ENCODE data around the gene AFF1. TPM values are rescaled to one million over a fixed set of nuclear protein-coding genes. Genes with fewer than 3 reads are reported as not detected.

Gene AFF1
- total RNA-seq, 2 experiments from 2014 or later, result 50.3 to 51.2 TPM

DNA sequence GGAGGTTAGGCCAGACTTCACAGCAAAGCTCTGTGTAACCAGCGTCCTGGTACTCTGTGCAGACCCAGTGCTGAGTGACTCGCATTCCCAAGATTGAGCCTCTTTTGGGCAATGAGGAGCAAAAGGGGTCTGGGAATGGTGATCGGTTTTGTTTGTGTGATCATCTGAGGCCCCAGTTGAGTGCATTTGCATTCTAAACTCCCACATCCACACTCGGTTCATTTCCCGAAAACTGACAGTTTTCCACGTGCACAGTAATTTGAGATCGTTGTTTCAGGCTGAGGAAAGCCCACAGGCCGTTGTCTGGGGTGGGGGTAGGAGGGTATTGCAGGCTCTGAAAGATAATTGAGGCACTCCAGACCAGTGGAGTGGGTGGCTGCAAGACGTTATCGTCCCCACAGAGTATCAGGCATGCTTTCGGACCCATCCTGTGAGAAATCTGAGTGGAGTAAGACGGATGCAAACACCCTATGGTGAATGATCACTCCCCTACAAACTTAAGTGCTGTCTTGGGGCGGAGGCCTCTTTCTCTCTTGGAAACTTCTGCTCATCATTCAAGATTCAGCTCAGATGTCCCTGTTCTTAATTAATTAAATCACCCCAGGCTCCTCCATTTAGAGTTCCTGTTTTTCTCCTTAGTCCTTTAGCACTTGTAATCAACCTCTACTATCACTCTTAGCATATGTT is 96.1 kb downstream of the AFF1 start:
- no peak overlapping the region for H3K4me3 Mint-ChIP-seq
- no peaks in the 10 kb centered on the region for H3K27me3 Mint-ChIP-seq
- H3K4me3 ChIP-seq (ENCODE audit: low read length), result no peak overlapping the region
- CTCF ChIA-PET, result interaction anchor here (1.5 kb wide), 1 partner anchor 120 kb away, joined by 3 read pairs; no protein-coding TSS in a partner anchor
- POLR2A ChIA-PET, result no interaction called here
- intact Hi-C loops (cut with DNase I, micrococcal nuclease), result no loop called here
- no peak for DNase-seq
- ATAC-seq (ENCODE audit: poor library complexity), result no peak
- no peak overlapping the region for H3K27ac ChIP-seq (ENCODE audit: low read depth in 1 of 2, low read length in 2 of 2)
- no peaks in the 10 kb centered on the region for H3K9me3 ChIP-seq (ENCODE audit: control insufficient read depth in 1 of 2, insufficient read depth in 1 of 2, low read length in 2 of 2)
- H3K27me3 ChIP-seq (ENCODE audit: control insufficient read depth in 1 of 2, insufficient read depth in 2 of 2, low read length in 2 of 2), result no peaks in the 10 kb centered on the region
- no peaks in the 10 kb centered on the region for H3K36me3 Mint-ChIP-seq (ENCODE audit: low read depth)
- H3K4me1 Mint-ChIP-seq (ENCODE audit: low read depth), result peaks cover 40% of the 10 kb centered on the region
- no peak overlapping the region for H3K27ac Mint-ChIP-seq
- peaks cover 27% of the 10 kb centered on the region for H3K4me1 ChIP-seq (ENCODE audit: insufficient read depth, low read length)
- TF ChIP-seq, protein P1, sequence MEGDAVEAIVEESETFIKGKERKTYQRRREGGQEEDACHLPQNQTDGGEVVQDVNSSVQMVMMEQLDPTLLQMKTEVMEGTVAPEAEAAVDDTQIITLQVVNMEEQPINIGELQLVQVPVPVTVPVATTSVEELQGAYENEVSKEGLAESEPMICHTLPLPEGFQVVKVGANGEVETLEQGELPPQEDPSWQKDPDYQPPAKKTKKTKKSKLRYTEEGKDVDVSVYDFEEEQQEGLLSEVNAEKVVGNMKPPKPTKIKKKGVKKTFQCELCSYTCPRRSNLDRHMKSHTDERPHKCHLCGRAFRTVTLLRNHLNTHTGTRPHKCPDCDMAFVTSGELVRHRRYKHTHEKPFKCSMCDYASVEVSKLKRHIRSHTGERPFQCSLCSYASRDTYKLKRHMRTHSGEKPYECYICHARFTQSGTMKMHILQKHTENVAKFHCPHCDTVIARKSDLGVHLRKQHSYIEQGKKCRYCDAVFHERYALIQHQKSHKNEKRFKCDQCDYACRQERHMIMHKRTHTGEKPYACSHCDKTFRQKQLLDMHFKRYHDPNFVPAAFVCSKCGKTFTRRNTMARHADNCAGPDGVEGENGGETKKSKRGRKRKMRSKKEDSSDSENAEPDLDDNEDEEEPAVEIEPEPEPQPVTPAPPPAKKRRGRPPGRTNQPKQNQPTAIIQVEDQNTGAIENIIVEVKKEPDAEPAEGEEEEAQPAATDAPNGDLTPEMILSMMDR (IDR thresholded peaks at IDR 0.05), result no peak
- peaks cover 3% of the 10 kb centered on the region for H3K36me3 ChIP-seq (ENCODE audit: insufficient read depth, low read length)
- H3K9me3 Mint-ChIP-seq, result no peaks in the 10 kb centered on the region

DNA sequence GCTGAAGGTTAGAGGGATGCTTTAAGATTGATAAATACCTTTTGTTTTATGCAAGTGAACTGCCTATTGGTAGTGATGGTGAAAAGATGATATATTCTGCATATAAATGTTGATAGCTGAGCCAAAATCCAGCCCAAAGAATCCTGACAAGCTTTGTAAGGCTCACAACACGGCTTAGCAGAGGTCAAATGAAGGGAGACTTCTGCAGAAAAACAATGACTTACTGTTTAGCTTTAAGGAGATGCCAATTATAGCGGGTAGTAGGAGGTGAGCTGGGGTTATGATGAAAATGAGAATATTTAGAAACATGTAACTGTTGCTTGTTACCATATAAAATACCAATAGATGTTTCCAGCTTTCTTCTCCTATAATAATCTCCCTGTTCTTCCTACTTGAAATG is 97.1 kb downstream of the AFF1 start:
- Mint-ChIP-seq H3K9me3 (no peaks in the 10 kb centered on the region), H3K4me1 (ENCODE audit: low read depth) (peaks cover 42% of the 10 kb centered on the region), H3K4me3 (no peak overlapping the region), H3K36me3 (ENCODE audit: low read depth) (no peaks in the 10 kb centered on the region), H3K27ac (no peak overlapping the region), H3K27me3 (no peaks in the 10 kb centered on the region)
- ATAC-seq (ENCODE audit: poor library complexity) (no peak), DNase-seq (no peak)
- Histone ChIP-seq H3K4me3 (ENCODE audit: low read length) (no peak overlapping the region), H3K36me3 (ENCODE audit: insufficient read depth, low read length) (peaks cover 3% of the 10 kb centered on the region), H3K9me3 (ENCODE audit: control insufficient read depth in 1 of 2, insufficient read depth in 1 of 2, low read length in 2 of 2) (no peaks in the 10 kb centered on the region), H3K27me3 (ENCODE audit: control insufficient read depth in 1 of 2, insufficient read depth in 2 of 2, low read length in 2 of 2) (no peaks in the 10 kb centered on the region), H3K4me1 (ENCODE audit: insufficient read depth, low read length) (peaks cover 21% of the 10 kb centered on the region), H3K27ac (ENCODE audit: low read depth in 1 of 2, low read length in 2 of 2) (no peak overlapping the region)
- TF ChIP-seq, protein P1 (IDR thresholded peaks at IDR 0.05), result no peak
- ChIA-PET POLR2A (no interaction called here), CTCF (interaction anchor here (1.4 kb wide), 1 partner anchor 17 kb away, joined by 5 read pairs; no protein-coding TSS in a partner anchor)
- intact Hi-C loops (cut with DNase I, micrococcal nuclease), result no loop called here

DNA sequence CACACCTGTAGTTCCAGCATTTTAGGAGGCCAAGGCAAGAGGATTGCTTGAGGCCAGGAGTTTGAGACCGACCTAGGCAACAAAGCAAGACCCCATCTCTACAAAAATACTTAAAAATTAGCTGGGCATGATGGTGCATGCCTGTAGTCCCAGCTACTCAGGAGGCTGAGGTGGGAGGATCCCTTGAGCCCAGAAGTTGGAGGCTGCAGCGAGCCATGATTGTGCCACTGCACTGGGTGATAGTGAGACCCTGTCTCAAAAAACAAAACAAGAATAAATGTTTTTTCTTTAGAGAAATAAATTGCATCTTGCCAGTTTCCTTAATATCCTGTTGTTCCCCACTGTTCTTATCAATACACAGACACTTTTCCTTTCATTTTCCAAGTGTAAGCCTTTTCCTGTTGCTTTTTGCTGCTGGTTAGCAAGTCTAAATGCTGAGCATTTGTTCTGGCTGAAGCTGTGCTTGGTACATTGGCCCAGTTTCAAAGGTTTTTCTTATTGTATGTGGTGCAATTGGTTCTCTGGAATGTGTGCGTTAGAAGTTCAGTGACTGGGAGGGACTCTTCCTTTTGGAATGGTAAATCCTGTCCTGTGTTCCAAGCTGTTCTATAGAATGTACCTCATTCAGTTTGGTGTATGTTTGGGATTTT is 98.2 kb downstream of the AFF1 start:
- no peak overlapping the region for H3K27ac Mint-ChIP-seq
- no peak for ATAC-seq (ENCODE audit: poor library complexity)
- H3K36me3 Mint-ChIP-seq (ENCODE audit: low read depth), result no peaks in the 10 kb centered on the region
- peaks cover 47% of the 10 kb centered on the region for H3K4me1 Mint-ChIP-seq (ENCODE audit: low read depth)
- H3K27ac ChIP-seq (ENCODE audit: low read depth in 1 of 2, low read length in 2 of 2), result no peak overlapping the region
- no peak overlapping the region for H3K4me3 Mint-ChIP-seq
- peaks cover 3% of the 10 kb centered on the region for H3K36me3 ChIP-seq (ENCODE audit: insufficient read depth, low read length)
- DNase-seq, result no peak
- no peaks in the 10 kb centered on the region for H3K27me3 Mint-ChIP-seq
- CTCF ChIA-PET, result interaction anchor here (1.4 kb wide), 1 partner anchor 18 kb away, joined by 5 read pairs; no protein-coding TSS in a partner anchor
- POLR2A ChIA-PET, result interaction anchor here (0.8 kb wide), 1 partner anchor 14 kb away, joined by 4 read pairs; no protein-coding TSS in a partner anchor
- TF ChIP-seq, protein P1 (IDR thresholded peaks at IDR 0.05), result no peak
- H3K9me3 ChIP-seq (ENCODE audit: control insufficient read depth in 1 of 2, insufficient read depth in 1 of 2, low read length in 2 of 2), result no peaks in the 10 kb centered on the region
- intact Hi-C loops (cut with DNase I, micrococcal nuclease), result no loop called here
- H3K4me3 ChIP-seq (ENCODE audit: low read length), result no peak overlapping the region
- H3K9me3 Mint-ChIP-seq, result no peaks in the 10 kb centered on the region
- no peaks in the 10 kb centered on the region for H3K27me3 ChIP-seq (ENCODE audit: control insufficient read depth in 1 of 2, insufficient read depth in 2 of 2, low read length in 2 of 2)
- H3K4me1 ChIP-seq (ENCODE audit: insufficient read depth, low read length), result peaks cover 21% of the 10 kb centered on the region

All from CD4-positive, alpha-beta T cell (primary cell).